ENCODE results near the gene MRPL10.

DNA sequence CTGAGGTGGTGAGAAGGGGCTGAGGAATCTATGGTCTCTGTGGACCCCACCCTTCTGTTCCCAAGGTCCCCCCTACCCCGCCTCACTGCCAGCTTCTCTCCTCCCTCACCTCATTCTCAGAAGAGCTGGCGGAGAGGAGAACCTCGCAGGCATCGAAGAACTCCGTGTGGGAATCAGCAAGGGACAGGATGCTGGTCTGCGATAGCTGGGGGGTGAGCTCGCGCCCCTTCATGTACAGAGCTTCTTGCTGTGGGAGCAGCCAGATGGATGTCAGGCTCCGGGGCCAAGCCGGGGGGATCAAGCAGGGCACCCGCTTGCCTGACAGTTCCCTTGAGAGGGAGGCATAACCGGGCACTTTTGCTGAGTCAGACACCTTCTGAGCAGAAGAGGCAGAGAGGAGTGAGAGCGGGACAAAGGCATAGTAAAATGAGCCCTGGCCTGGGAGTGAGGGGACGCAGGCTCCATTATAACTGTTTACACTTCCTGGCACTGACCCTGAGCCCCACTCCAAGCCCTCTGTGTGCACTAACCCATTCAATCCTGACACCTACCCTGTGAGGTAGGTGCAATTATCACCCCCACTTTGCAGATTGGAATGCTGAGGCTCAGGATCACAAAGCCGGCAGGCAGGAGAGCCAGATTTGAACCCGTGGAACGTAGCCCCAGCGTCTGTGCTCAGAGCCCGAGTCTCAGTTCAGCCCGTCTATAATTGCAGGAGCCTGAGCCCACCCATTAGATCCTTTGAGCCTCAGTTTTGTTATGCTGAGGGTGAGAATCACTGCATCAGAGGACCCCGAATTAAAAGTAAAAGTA is 16.0 kb downstream of the MRPL10 start:
- TF ChIP-seq CTCF (IDR thresholded peaks at IDR 0.05; ENCODE audit: control extremely low read depth in 1 of 3, insufficient read depth in 1 of 3, low read depth in 1 of 3, low read length in 3 of 3), result no peak
- TF ChIP-seq TAF1 (IDR thresholded peaks at IDR 0.05; ENCODE audit: low read depth, low read length), result no peak
- TF ChIP-seq SIN3A (conservative IDR thresholded peaks at IDR 0.05 in 1 of 2, IDR thresholded peaks at IDR 0.05 in 1 of 2; ENCODE audit: low read depth in 1 of 2, low read length in 2 of 2), result no peak
- TF ChIP-seq SP1 (IDR thresholded peaks at IDR 0.05; ENCODE audit: low read depth, low read length), result no peak
- TF ChIP-seq RFX5 (IDR thresholded peaks at IDR 0.05; ENCODE audit: borderline replicate concordance, low read depth, low read length), result no peak

Measured in H1 (cell line).